T-cell (primary cell): ENCODE measurements around the gene SSC4D. TPM values are rescaled to one million over a fixed set of nuclear protein-coding genes. Genes with fewer than 3 reads are reported as not detected.
"Not testable (repeated sequence)": the region's sequence is repeated elsewhere in the genome, so short reads cannot be mapped to it uniquely, and the experiment has no call there.

Source experiments
- ATAC-seq, 4 experiments: fragments of 200-7000 bp in 3 of 4; fragments of 150-1000 bp in 1 of 4; cut with Tn5 transposase; replicated peaks in 1 of 4; 1 replicate in 3 of 4; 2 replicates in 1 of 4; pipeline ENCODE4 v1.10.0; 2021; ENCODE audit warnings: moderate library complexity in 3 of 4, mild to moderate bottlenecking in 2 of 4, moderate number of reproducible peaks in 1 of 4
- CTCF ChIA-PET, 2 donors: fragments of 300-600 bp; sonication (Branson Sonifier 250); formaldehyde crosslinking; loops; one replicate each; lab custom pipeline; 2022; ENCODE audit warnings: antibody characterized with exemption in 2 of 2; lab: Charles Lee
- POLR2A ChIA-PET, 2 donors: fragments of 300-600 bp; sonication (Branson Sonifier 250); formaldehyde crosslinking; loops; one replicate each; lab custom pipeline; 2022; ENCODE audit warnings: antibody characterized with exemption in 2 of 2; lab: Charles Lee
- DNase-seq, 35 experiments: peaks; one replicate each; pipeline versions ENCODE4 v3.0.0 to v3.0.0-alpha.2; 2013 to 2023
- H3K27ac ChIP-seq: one replicate; pipeline ENCODE4 v1.5.1; 2013; ENCODE audit warnings: low read length
- H3K27me3 ChIP-seq, 2 experiments: replicated peaks in 1 of 2; 1 replicate in 1 of 2; 2 replicates in 1 of 2; pipeline versions ENCODE4 v1.6.1 to v1.7.0; 2013; ENCODE audit warnings: low read length in 1 of 2, mixed read lengths in 1 of 2; ENCODE audit not compliant: control insufficient read depth in 2 of 2, insufficient read depth in 2 of 2; ENCODE audit errors: extremely low read depth in 1 of 2
- H3K36me3 ChIP-seq, 2 donors: 1 replicate in 1 of 2; 2 replicates in 1 of 2; pipeline versions ENCODE4 v1.6.1 to v1.7.0; 2013; ENCODE audit warnings: low read length in 1 of 2; ENCODE audit not compliant: control insufficient read depth in 2 of 2, insufficient read depth in 1 of 2; ENCODE audit errors: extremely low read depth in 1 of 2
- H3K4me1 ChIP-seq, 2 experiments: 1 replicate in 1 of 2; 2 replicates in 1 of 2; pipeline versions ENCODE4 v1.6.1 to v1.7.0; 2013; ENCODE audit warnings: low read length in 2 of 2, mixed read lengths in 1 of 2; ENCODE audit not compliant: insufficient read depth in 2 of 2, control insufficient read depth in 1 of 2; ENCODE audit errors: extremely low read depth in 1 of 2
- H3K4me3 ChIP-seq, 2 donors: 1 replicate in 1 of 2; 2 replicates in 1 of 2; pipeline versions ENCODE4 v1.5.1 to v1.7.0; 2013; ENCODE audit warnings: mild to moderate bottlenecking in 2 of 2, low read length in 1 of 2, moderate library complexity in 1 of 2; ENCODE audit not compliant: control insufficient read depth in 1 of 2; ENCODE audit errors: extremely low read depth in 1 of 2
- H3K9me3 ChIP-seq: 2 replicates; pipeline ENCODE4 v1.7.0; 2013
- H3K27ac Mint-ChIP-seq, 2 donors: one replicate each; pipeline ENCODE4 v1.8.0; 2020 to 2021; ENCODE audit warnings: mild to moderate bottlenecking in 2 of 2, mixed read lengths in 2 of 2
- H3K27me3 Mint-ChIP-seq, 2 donors: one replicate each; pipeline ENCODE4 v1.8.0; 2021 to 2022; ENCODE audit warnings: mixed read lengths in 2 of 2
- H3K36me3 Mint-ChIP-seq: one replicate; pipeline ENCODE4 v1.8.0; 2021; ENCODE audit warnings: mixed read lengths
- H3K4me1 Mint-ChIP-seq, 3 donors: one replicate each; pipeline ENCODE4 v1.8.0; 2020 to 2022; ENCODE audit warnings: mixed read lengths in 3 of 3, mild to moderate bottlenecking in 1 of 3
- H3K4me3 Mint-ChIP-seq, 3 donors: one replicate each; pipeline ENCODE4 v1.8.0; 2020 to 2022; ENCODE audit warnings: mild to moderate bottlenecking in 3 of 3, mixed read lengths in 3 of 3, moderate library complexity in 3 of 3
- H3K9me3 Mint-ChIP-seq, 3 donors: one replicate each; pipeline ENCODE4 v1.8.0; 2020 to 2022; ENCODE audit warnings: mixed read lengths in 3 of 3
- WGBS: methylation state at CpG from one replicate; pipeline ENCODE4 v1.1.5; 2013; ENCODE audit warnings: missing lambda C conversion rate; ENCODE audit not compliant: insufficient coverage; 5-methylcytosine and 5-hydroxymethylcytosine counted together
- total RNA-seq, 35 experiments: library from RNA in 6 of 35; stranded (reverse) in 6 of 35; fragments of 120-200 nt in 1 of 35; gene quantifications; one replicate each; pipeline versions ENCODE4 v1.2.1 to v1.2.4 and lab custom pipeline; 2013 to 2026

Gene SSC4D
- total RNA-seq, 5 donors from 2014 or later (not counting 1 experiment from before 2014, with no cell fraction given): 0.20 to 0.76 (median 0.28) TPM; not detected in 2

- Histone ChIP-seq H3K36me3 (no peaks in the 10 kb centered on the region), H3K9me3 (no peaks in the 10 kb centered on the region), H3K27ac (no peak overlapping the region), H3K27me3 (peaks cover 0 to 4% of the 10 kb centered on the region in 2 experiments), H3K4me3 (peak overlapping the region; percentile 50 to 70), H3K4me1 (peaks cover 6 to 30% of the 10 kb centered on the region in 2 experiments)
- ChIA-PET CTCF (no interaction called here), POLR2A (interaction anchor here in 1 of 2 donors (0.6 kb wide), 1 partner anchor 38 kb away, joined by 5 read pairs; no protein-coding TSS in a partner anchor)
- Mint-ChIP-seq H3K27me3 (no peaks in the 10 kb centered on the region), H3K9me3 (no peaks in the 10 kb centered on the region), H3K36me3 (no peaks in the 10 kb centered on the region), H3K4me3 (peak overlapping the region; percentile 81 to 87 (median 82)), H3K4me1 (peaks cover 10 to 26% (median 23%) of the 10 kb centered on the region in 3 donors), H3K27ac (peak overlapping the region; percentile 68 to 69)
- 9% methylated on average over 33 of the region's 45 CpGs for WGBS
- ATAC-seq: peak; percentile 59 to 63 (median 62)
- DNase-seq: peak; percentile 61 to 86 (median 75)
Measured at GRCh38 chr7:76397409-76398183, 11.9 kb downstream of the SSC4D start.

DNA sequence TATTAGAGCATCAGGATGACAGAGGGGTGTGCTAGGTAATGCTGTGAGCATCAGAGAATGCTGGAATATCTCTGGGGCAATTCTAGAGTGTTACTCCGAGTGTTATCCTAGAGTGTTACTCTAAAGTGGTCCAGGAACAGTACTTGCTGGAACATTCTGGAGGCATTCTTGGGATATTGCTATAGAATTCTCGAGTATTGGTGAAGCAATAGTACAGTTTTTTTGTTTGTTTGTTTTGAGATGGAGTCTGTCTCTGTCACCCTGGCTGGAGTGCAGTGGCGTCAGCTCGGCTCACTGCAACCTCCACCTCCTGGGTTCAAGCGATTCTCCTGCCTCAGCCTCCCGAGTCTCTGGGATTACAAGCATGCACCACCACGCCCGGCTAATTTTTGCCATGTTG lies 12.6 kb downstream of the SSC4D start:
- DNase-seq: no peak
- POLR2A ChIA-PET: no interaction called here
- Histone ChIP-seq H3K27ac (no peak overlapping the region), H3K4me1 (peaks cover 7 to 33% of the 10 kb centered on the region in 2 experiments), H3K36me3 (no peaks in the 10 kb centered on the region), H3K27me3 (peaks cover 0 to 4% of the 10 kb centered on the region in 2 experiments), H3K9me3 (no peaks in the 10 kb centered on the region), H3K4me3 (peak overlapping the region in 1 of 2 donors; percentile 70)
- Mint-ChIP-seq H3K27me3 (no peaks in the 10 kb centered on the region), H3K27ac (peak overlapping the region in 1 of 2 donors; percentile 50), H3K9me3 (no peaks in the 10 kb centered on the region), H3K4me1 (peaks cover 10 to 30% (median 27%) of the 10 kb centered on the region in 3 donors), H3K4me3 (peak overlapping the region; percentile 81 to 87 (median 82)), H3K36me3 (no peaks in the 10 kb centered on the region)
- no peak for ATAC-seq
- WGBS: 87% methylated on average over 3 of the region's 8 CpGs
- CTCF ChIA-PET: no interaction called here

GRCh38 chr7:76395965-76396726 lies 13.4 kb downstream of the SSC4D start:
- Histone ChIP-seq H3K4me1 (peaks cover 7 to 33% of the 10 kb centered on the region in 2 experiments), H3K4me3 (no peak overlapping the region), H3K27ac (no peak overlapping the region), H3K9me3 (no peaks in the 10 kb centered on the region), H3K27me3 (peaks cover 0 to 4% of the 10 kb centered on the region in 2 experiments), H3K36me3 (no peaks in the 10 kb centered on the region)
- peak overlapping the region in 1 of 3 donors; percentile 87 for H3K4me3 Mint-ChIP-seq
- ChIA-PET CTCF (no interaction called here), POLR2A (no interaction called here)
- DNase-seq: no peak
- peaks cover 10 to 30% (median 26%) of the 10 kb centered on the region in 3 donors for H3K4me1 Mint-ChIP-seq
- WGBS: 91% methylated on average over 7 of the region's 13 CpGs
- no peaks in the 10 kb centered on the region for H3K36me3 Mint-ChIP-seq
- ATAC-seq: no peak
- H3K9me3 Mint-ChIP-seq: no peaks in the 10 kb centered on the region
- H3K27ac Mint-ChIP-seq: no peak overlapping the region
- no peaks in the 10 kb centered on the region for H3K27me3 Mint-ChIP-seq

DNA sequence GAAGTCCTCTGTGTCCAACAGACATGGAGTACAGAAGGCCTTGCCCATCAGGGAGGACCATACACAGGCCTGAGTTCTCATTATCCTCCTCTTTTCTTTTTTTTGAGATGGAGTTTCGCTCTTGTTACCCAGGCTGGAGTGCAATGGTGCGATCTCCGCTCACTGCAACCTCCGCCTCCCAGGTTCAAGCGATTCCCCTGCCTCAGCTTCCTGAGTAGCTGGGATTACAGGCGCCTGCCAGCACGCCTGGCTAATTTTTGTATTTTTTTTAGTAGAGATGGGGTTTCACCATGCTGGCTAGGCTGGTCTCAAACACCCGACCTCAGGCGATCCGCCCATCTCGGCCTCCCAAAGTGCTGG lies 13.9 kb downstream of the SSC4D start:
- H3K36me3 ChIP-seq, H3K9me3 ChIP-seq, ATAC-seq, H3K27ac Mint-ChIP-seq, H3K36me3 Mint-ChIP-seq, H3K27ac ChIP-seq, H3K27me3 Mint-ChIP-seq, DNase-seq, H3K4me3 ChIP-seq, H3K9me3 Mint-ChIP-seq, H3K4me3 Mint-ChIP-seq, POLR2A ChIA-PET, H3K27me3 ChIP-seq, CTCF ChIA-PET: not testable (repeated sequence)
- 91% methylated on average over 4 of the region's 11 CpGs for WGBS
- peaks cover 10 to 30% (median 26%) of the 10 kb centered on the region in 3 donors for H3K4me1 Mint-ChIP-seq
- H3K4me1 ChIP-seq: peaks cover 7 to 33% of the 10 kb centered on the region in 2 experiments

GRCh38 chr7:76394957-76395356 lies 14.5 kb downstream of the SSC4D start:
- 97% methylated on average over 7 of the region's 9 CpGs for WGBS
- CTCF ChIA-PET: no interaction called here
- no peaks in the 10 kb centered on the region for H3K9me3 Mint-ChIP-seq

More at GRCh38 chr7:76394957-76395356, 14.5 kb downstream of the SSC4D start:
- H3K36me3 ChIP-seq: no peaks in the 10 kb centered on the region
- H3K9me3 ChIP-seq: no peaks in the 10 kb centered on the region
- ATAC-seq (no peak), DNase-seq (no peak)
- POLR2A ChIA-PET: interaction anchor here in 1 of 2 donors (0.5 kb wide), 1 partner anchor 36 kb away, joined by 3 read pairs; the partner anchor contains the start of gene YWHAG
- H3K4me1 ChIP-seq: peaks cover 7 to 33% of the 10 kb centered on the region in 2 experiments
- H3K27ac ChIP-seq: no peak overlapping the region
- Mint-ChIP-seq H3K4me3 (no peak overlapping the region), H3K27me3 (no peaks in the 10 kb centered on the region), H3K27ac (peak overlapping the region; percentile 3 to 28), H3K4me1 (peaks cover 10 to 30% (median 26%) of the 10 kb centered on the region in 3 donors), H3K36me3 (no peaks in the 10 kb centered on the region)
- H3K27me3 ChIP-seq: peaks cover 0 to 4% of the 10 kb centered on the region in 2 experiments
- no peak overlapping the region for H3K4me3 ChIP-seq
